ENCODE data around the gene WIPF3.

The WIPF3 gene

DNA sequence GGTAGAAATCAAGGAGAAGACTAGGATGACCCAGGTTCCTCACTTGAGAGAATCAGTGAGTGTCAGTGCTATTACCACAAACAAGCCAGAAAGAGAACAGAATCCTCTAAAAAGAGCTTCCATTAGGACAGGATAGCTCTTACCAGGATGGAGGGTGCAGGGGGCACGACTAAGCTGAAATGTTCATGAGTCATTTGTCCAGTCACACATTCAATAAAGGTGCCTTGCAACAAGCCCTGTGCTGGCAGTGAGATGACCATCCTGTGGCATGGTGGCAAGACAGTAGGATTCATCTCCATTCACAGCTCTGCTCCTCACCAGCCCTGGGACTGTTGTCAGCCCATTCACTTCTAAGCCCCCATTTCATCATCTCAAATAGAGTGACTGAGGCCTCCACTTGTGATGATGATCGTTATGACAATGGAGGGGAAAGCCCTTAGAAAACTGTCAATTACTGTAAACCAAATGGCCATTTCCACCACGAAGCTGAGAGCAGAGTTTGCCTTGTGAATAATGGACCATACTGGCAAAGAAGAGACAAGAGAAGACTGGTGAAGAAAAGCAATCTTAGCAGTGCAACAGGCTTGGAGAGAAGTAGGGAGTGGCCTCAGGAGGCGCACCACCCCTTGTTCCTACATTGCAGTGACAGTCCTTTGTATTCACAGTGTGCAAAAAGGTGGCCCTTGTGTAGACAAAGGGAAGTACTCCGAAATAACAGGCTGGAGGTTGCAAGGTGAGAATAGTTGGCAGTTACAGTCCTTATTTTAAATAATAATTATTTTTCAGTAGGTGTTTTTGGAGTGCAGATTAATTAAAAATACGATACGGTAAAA lies 9.0 kb upstream of the WIPF3 start:
- Mint-ChIP-seq H3K27ac (no peak overlapping the region), H3K27me3 (peaks cover 24 to 25% of the 10 kb centered on the region in 2 donors), H3K4me1 (peaks cover 0 to 3% of the 10 kb centered on the region in 2 donors)

DNA sequence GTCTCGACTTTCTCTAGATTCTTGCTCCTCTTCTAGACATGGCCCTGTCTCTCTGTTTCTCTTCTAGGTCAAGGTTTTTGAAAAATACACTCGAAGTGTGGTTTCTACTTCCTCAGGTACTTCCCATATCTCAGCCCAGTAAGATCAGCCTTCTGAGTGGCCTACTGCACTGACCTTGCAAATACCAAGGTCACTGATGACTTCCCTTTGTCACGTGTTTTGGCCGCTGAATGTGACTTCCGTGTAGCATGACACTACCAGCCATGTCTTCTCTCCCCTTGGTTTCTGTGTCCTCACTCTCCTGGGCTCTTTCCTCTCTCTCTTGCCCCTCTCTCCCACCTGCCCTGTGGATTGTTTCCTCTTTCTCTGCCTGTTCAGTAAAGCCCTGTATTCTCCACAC lies 7.9 kb upstream of the WIPF3 start:
- DNase-seq = no peak
- H3K27ac Mint-ChIP-seq = no peak overlapping the region
- H3K9me3 Mint-ChIP-seq = no peaks in the 10 kb centered on the region
- H3K36me3 Mint-ChIP-seq = no peaks in the 10 kb centered on the region
- ATAC-seq (replicated peaks) = no peak
- H3K4me3 Mint-ChIP-seq = no peak overlapping the region
- peaks cover 0 to 3% of the 10 kb centered on the region in 2 donors for H3K4me1 Mint-ChIP-seq
- H3K27me3 Mint-ChIP-seq = peaks cover 32 to 36% of the 10 kb centered on the region in 2 donors

More for the DNA sequence above, 9.0 kb upstream of the WIPF3 start:
- no peak for ATAC-seq (replicated peaks)
- Mint-ChIP-seq H3K9me3 (no peaks in the 10 kb centered on the region), H3K4me3 (no peak overlapping the region), H3K36me3 (no peaks in the 10 kb centered on the region)
- no peak for DNase-seq

DNA sequence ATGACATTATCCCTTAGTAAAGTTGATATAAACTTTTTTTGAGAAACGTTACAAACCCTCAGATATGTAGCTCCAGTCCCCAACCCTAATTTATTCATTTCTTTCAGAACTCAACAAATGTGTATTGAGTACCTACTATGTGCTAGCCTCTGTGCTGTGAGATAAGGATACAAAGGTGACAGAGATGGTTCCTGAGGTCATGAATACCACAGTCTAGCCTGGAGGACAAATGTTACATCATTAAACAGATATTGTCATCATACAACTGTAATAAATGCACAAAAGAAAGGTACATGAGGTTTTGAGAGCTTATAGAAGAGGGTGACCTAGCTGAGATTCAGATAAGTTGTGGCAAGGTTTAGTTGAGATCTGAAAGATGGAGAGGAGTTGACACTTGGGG lies 4.4 kb upstream of the WIPF3 start:
- DNase-seq (no peak), ATAC-seq (replicated peaks) (no peak)
- Mint-ChIP-seq H3K4me1 (peaks cover under 1 to 4% of the 10 kb centered on the region in 2 donors), H3K27me3 (peaks cover 47 to 58% of the 10 kb centered on the region in 2 donors), H3K36me3 (no peaks in the 10 kb centered on the region), H3K4me3 (no peak overlapping the region), H3K9me3 (no peaks in the 10 kb centered on the region), H3K27ac (no peak overlapping the region)

- DNase-seq = no peak
- no peak overlapping the region for H3K27ac Mint-ChIP-seq
- no peaks in the 10 kb centered on the region for H3K36me3 Mint-ChIP-seq
- peaks cover 11 to 18% of the 10 kb centered on the region in 2 donors for H3K4me1 Mint-ChIP-seq
- no peaks in the 10 kb centered on the region for H3K9me3 Mint-ChIP-seq
- ATAC-seq (replicated peaks) = no peak
- H3K4me3 Mint-ChIP-seq = no peak overlapping the region
- H3K27me3 Mint-ChIP-seq = peaks cover 67 to 87% of the 10 kb centered on the region in 2 donors
Measured at GRCh38 chr7:29805031-29805430, 1.3 kb upstream of the WIPF3 start.

DNA sequence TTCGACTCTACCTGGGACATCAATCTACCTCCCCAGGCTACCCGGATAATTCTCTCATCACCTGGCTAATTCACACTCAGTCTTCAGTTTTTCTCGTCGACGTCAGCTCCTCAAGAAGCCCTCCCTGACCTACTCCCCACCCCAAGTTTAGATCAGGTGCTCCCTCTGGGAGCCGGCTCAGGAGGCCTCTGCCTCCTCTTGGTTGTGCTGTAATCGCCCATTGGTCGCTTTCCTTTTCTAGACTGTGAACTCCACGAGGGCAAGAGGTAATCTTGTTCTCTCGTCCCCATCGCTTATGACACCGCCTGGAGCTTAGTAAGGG lies 461 bp upstream of the WIPF3 start:
- Mint-ChIP-seq H3K9me3 (no peaks in the 10 kb centered on the region), H3K27me3 (peaks cover 70 to 90% of the 10 kb centered on the region in 2 donors), H3K4me3 (no peak overlapping the region), H3K27ac (no peak overlapping the region), H3K36me3 (no peaks in the 10 kb centered on the region), H3K4me1 (peaks cover 11 to 18% of the 10 kb centered on the region in 2 donors)
- ATAC-seq (replicated peaks) = no peak
- no peak for DNase-seq

DNA sequence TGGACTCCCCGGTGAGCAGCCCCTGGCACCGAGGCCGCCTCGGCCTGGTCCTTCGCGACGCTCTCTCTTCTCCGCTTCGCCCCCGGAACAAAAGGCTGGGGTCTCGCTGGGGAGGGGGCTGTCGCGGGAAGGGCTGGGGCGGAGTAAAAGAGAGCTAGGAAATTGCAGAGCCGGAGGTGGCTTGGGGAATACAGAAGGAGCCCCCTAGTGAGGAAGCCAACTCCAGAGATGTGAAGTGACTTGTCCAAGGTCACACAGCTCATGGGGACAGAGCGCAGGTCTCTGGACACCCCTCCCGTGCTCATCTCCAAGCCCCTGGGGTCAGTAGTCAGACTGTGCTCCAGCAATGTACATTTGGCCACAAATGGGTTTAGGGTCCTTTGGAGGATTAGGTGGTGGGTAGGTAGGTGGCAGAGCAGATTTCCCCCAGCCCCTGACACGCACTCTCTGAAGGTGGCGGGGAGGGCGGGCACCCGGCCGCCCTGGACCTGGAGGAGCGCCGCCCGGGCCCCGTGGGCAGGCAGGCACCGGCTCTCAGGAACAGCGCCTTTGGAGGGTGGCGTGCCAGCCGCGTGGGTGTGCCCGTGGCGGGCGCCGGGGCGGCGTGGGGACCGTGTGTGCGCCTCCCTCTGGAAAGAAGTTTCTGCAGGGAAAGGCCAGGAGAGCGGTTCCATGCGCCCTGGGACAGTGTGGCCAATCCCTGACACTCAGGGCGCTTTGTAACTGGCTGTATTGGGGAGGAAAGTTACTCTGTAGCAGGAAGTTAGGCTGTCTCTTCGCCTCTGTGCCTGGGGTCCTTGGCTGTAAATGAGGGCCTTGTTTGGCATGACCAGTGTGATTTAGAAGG lies 910 bp downstream of the WIPF3 start:
- no peaks in the 10 kb centered on the region for H3K36me3 Mint-ChIP-seq
- peaks cover 11 to 18% of the 10 kb centered on the region in 2 donors for H3K4me1 Mint-ChIP-seq
- H3K27ac Mint-ChIP-seq = no peak overlapping the region
- DNase-seq = no peak
- peak; percentile 4 to 27 for ATAC-seq (replicated peaks)
- peaks cover 65 to 83% of the 10 kb centered on the region in 2 donors for H3K27me3 Mint-ChIP-seq
- peak overlapping the region; percentile 41 to 43 for H3K4me3 Mint-ChIP-seq
- no peaks in the 10 kb centered on the region for H3K9me3 Mint-ChIP-seq

DNA sequence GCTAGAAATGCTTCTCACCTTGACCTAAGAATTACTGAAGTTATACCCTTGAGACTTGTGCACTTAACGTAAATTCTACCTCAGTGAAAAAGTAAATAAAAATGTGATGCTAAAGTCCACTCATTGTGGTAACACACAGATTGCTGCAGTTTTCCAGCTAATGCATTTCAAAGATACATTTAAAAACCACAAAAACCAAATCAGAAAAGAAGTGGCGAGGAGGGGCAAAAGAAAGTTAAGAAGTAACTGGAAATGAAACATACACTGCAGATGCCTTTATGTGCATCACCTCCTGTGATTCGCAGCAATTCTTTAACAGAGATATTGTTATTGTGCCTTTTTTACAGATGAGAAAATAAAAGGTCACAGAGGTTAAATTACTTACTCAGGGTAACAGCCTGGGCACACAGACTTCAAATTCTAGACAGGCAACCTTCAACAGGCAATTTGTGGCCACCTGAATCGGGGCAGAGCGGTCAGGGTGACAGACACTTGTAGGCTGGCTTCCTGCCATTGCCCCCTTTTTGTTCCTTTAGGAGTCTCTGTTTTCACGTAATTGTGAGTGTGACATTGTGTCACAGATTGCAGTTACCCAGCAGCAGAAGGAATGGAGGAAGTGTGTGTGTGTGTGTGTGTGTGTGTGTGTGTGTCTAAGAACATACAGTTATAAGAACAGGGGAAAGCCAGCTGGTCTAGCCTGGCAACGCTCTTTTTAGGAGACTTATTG lies 1.9 kb downstream of the WIPF3 start:
- Mint-ChIP-seq H3K27ac (no peak overlapping the region), H3K27me3 (peaks cover 63 to 79% of the 10 kb centered on the region in 2 donors), H3K9me3 (no peaks in the 10 kb centered on the region), H3K36me3 (no peaks in the 10 kb centered on the region), H3K4me1 (peaks cover 11 to 18% of the 10 kb centered on the region in 2 donors), H3K4me3 (no peak overlapping the region)
- ATAC-seq (replicated peaks) = peak; percentile 12 to 41
- DNase-seq = no peak

DNA sequence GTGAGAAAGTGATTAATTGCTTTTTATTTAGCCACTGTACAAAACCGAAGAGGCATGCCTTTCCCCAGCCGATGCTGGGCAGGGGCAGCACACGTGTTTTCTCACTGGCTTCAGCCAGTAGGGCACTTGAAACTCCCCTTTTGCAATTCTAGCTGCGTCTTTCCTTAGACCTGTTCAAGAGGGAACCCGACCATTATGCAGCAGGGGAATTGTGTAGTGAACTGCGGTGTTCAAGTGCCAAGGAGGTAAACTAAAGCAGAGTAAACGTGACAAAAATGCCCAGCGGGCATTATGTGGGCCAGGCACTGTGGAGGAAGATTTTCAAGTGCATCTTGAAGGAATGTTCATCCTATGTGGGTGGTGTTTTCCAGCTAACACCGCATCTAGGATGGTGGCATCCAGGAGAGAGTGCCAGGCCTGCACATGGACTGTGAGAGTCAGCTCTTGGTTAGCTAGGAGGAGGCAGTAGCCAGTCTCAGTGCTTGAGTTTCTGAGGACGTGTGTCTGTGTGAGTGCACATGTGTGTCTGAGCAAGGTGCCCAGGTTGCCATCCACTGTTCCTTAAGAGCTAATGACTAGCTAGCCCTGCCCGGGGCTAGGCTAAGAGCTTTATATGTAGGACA lies 3.3 kb downstream of the WIPF3 start:
- H3K4me3 Mint-ChIP-seq = no peak overlapping the region
- peaks cover 63 to 76% of the 10 kb centered on the region in 2 donors for H3K27me3 Mint-ChIP-seq
- peaks cover 11 to 18% of the 10 kb centered on the region in 2 donors for H3K4me1 Mint-ChIP-seq
- ATAC-seq (replicated peaks) (no peak), DNase-seq (no peak)
- H3K36me3 Mint-ChIP-seq = no peaks in the 10 kb centered on the region
- no peak overlapping the region for H3K27ac Mint-ChIP-seq
- no peaks in the 10 kb centered on the region for H3K9me3 Mint-ChIP-seq

- no peaks in the 10 kb centered on the region for H3K9me3 Mint-ChIP-seq
- peaks cover 11 to 18% of the 10 kb centered on the region in 2 donors for H3K4me1 Mint-ChIP-seq
- H3K4me3 Mint-ChIP-seq = no peak overlapping the region
- no peak for DNase-seq
- ATAC-seq (replicated peaks) = no peak
- H3K27ac Mint-ChIP-seq = no peak overlapping the region
- H3K36me3 Mint-ChIP-seq = no peaks in the 10 kb centered on the region
- H3K27me3 Mint-ChIP-seq = peaks cover 63 to 76% of the 10 kb centered on the region in 2 donors
Measured at GRCh38 chr7:29810297-29810696, 4.0 kb downstream of the WIPF3 start.

DNA sequence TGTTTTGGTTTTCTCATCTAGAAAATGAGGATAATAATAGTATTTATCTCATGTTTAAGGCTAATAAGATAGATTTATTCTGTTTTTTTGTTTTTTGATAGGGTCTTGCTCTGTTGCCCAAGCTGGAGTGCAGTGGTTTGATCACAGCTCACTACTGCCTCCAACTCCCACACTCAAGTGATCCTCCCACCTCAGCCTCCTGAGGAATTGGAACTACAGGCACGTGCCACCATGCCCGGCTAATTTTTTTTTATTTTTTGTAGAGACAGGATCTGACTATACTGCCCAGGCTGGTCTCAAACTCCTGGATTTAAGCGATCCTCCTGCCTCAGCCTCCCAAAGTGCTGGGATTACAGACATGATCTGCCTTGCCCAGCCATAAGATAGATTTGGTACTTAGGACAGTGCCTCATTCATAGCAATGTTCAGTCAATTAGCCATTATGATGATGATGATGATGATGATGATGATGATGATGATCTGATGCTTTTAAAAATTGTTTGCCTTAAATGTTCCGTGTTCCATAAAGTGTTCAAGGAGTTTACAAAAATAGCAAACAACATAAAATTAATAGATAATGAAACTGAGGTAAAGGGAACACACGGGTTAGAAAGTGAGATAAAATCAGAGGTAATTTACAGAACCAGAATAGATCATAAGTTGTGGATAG lies 4.6 kb downstream of the WIPF3 start:
- H3K9me3 Mint-ChIP-seq = no peaks in the 10 kb centered on the region
- DNase-seq (no peak), ATAC-seq (replicated peaks) (no peak)
- peaks cover 62 to 69% of the 10 kb centered on the region in 2 donors for H3K27me3 Mint-ChIP-seq
- H3K36me3 Mint-ChIP-seq = no peaks in the 10 kb centered on the region
- H3K4me1 Mint-ChIP-seq = peaks cover 11 to 18% of the 10 kb centered on the region in 2 donors
- H3K27ac Mint-ChIP-seq = no peak overlapping the region
- no peak overlapping the region for H3K4me3 Mint-ChIP-seq

GRCh38 chr7:29811586-29811985 lies 5.3 kb downstream of the WIPF3 start:
- no peak overlapping the region for H3K27ac Mint-ChIP-seq
- H3K36me3 Mint-ChIP-seq = no peaks in the 10 kb centered on the region
- ATAC-seq (replicated peaks) (no peak), DNase-seq (no peak)
- H3K4me1 Mint-ChIP-seq = peaks cover 11 to 18% of the 10 kb centered on the region in 2 donors
- peaks cover 60 to 67% of the 10 kb centered on the region in 2 donors for H3K27me3 Mint-ChIP-seq
- no peak overlapping the region for H3K4me3 Mint-ChIP-seq
- no peaks in the 10 kb centered on the region for H3K9me3 Mint-ChIP-seq

- Mint-ChIP-seq H3K9me3 (no peaks in the 10 kb centered on the region), H3K27me3 (peaks cover 55 to 61% of the 10 kb centered on the region in 2 donors), H3K4me3 (no peak overlapping the region), H3K27ac (no peak overlapping the region), H3K4me1 (peaks cover 7 to 13% of the 10 kb centered on the region in 2 donors), H3K36me3 (no peaks in the 10 kb centered on the region)
- no peak for ATAC-seq (replicated peaks)
- no peak for DNase-seq
Measured at GRCh38 chr7:29812185-29812876, 6.0 kb downstream of the WIPF3 start.
